Measurements from ENCODE around the gene TECRL.

TECRL gene

GRCh38 chr4:64326507-64326906, 82.7 kb downstream of the TECRL start:
- FAIRE-seq = no peak

- FAIRE-seq = no peak
Observed at GRCh38 chr4:64306255-64306565, 103.0 kb downstream of the TECRL start.

GRCh38 chr4:64305565-64306254, 103.5 kb downstream of the TECRL start:
- no peak for FAIRE-seq

- no peak for FAIRE-seq
Observed at GRCh38 chr4:64272432-64272831, 136.8 kb downstream of the TECRL start.

GRCh38 chr4:64271601-64272081, 137.6 kb downstream of the TECRL start:
- no peak for FAIRE-seq

- no peak for FAIRE-seq
Observed at GRCh38 chr4:64266669-64267068, 142.6 kb downstream of the TECRL start.

- no peak for FAIRE-seq
Observed at GRCh38 chr4:64266263-64266662, 143.0 kb downstream of the TECRL start.

GRCh38 chr4:64251781-64252180, 157.5 kb downstream of the TECRL start:
- FAIRE-seq = no peak

GRCh38 chr4:64250488-64250887, 158.8 kb downstream of the TECRL start:
- FAIRE-seq = no peak

- no peak for FAIRE-seq
Observed at GRCh38 chr4:64250061-64250460, 159.2 kb downstream of the TECRL start.

- no peak for FAIRE-seq
Observed at GRCh38 chr4:64248186-64248585, 161.1 kb downstream of the TECRL start.

- no peak for FAIRE-seq
Observed at GRCh38 chr4:64230709-64231310, 178.4 kb downstream of the TECRL start.
